ENCODE data around the gene MEAF6.
"Not testable (repeated sequence)": the region's sequence is repeated elsewhere in the genome, so short reads cannot be mapped to it uniquely, and the experiment has no call there.

The MEAF6 gene

GRCh38 chr1:37514350-37515184, at the start of gene MEAF6:
Gene MEAF6 (minus strand): TSS chr1:37514766. CDS start chr1:37514746, 20 bp downstream.
- DNase-seq (ENCODE audit: low read depth in 1 of 2, low spot score in 1 of 2), result peak; percentile 64 to 81

- no peak for DNase-seq (ENCODE audit: low read depth in 1 of 2, low spot score in 1 of 2)
Measured at GRCh38 chr1:37562984-37563383, 48.4 kb upstream of the MEAF6 start.

DNA sequence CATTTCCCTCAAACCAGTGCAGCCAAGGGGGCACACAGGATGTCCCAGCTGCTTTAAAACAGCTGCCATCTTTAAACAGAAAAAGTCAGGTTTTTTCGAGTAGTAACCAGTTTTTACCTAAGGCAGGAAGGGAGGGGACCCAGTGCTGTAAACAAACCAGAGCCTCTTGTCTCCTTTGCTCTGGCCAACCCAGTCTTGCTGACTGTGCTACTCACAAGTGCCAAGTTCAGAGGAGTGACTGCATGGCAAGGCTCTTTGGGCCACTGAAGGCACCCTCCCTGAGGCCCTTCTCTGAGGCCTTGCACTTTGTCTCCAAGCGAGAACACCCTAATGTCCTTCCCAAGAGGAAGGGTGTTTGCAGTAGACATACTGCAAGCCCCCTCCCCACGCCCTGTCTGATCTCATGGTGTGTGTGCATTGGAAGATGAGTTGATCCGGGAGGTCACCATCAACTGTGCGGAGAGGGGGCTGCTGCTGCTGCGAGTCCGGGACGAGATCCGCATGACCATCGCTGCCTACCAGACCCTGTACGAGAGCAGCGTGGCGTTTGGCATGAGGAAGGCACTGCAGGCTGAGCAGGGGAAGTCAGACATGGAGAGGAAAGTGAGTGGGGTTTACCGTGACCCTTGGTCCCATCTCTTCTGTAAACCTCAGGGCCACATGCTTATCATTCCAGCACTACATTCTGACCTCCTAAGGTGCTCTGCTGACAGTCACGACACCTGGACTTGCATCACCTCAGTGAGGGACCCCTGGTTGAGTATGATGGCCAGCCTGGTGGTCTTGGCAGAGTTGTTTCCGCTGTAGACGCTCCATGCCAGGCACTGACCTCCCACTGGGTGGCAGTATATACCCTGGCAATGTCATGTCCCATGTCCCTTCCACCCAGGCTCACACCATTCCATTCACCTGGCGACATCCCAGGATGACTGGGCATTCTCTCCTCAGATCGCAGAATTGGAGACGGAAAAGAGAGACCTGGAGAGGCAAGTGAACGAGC, 46.9 kb upstream of the MEAF6 start:
- no peak for DNase-seq (ENCODE audit: low read depth in 1 of 2, low spot score in 1 of 2)

DNA sequence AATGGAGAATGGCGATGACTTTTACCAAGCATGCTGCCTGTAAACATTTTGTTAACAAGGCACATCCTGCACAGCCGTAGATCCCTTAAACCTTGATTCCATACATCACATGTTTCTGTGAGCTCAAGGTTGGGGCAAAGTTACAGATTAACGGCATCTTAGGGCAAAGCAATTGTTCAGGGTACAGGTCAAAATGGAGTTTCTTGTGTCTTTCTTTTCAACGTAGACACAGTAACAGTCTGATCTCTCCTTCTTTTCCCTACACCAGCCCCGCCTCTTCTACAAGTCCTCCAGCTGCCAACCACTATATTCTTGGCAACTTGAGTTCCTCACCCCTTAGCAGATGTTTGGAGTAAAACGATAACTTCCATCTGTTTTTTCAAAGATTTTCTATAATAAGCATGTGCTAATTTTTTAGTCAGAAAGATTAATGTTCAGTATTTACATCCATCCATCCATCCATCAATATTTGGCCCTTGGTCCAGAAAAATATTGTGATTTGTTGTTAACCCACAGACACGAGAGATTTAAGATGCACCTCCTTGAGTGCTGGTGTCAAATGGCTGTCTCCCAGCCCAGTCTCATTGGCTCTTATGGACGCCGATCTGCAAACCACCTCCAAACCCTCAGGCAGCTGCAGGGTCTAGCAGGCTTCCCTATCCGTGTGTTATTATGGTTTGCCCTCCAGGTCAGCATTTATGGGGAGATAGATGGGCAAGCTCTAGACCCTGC, 46.0 kb upstream of the MEAF6 start:
- no peak for DNase-seq (ENCODE audit: low read depth in 1 of 2, low spot score in 1 of 2)

DNA sequence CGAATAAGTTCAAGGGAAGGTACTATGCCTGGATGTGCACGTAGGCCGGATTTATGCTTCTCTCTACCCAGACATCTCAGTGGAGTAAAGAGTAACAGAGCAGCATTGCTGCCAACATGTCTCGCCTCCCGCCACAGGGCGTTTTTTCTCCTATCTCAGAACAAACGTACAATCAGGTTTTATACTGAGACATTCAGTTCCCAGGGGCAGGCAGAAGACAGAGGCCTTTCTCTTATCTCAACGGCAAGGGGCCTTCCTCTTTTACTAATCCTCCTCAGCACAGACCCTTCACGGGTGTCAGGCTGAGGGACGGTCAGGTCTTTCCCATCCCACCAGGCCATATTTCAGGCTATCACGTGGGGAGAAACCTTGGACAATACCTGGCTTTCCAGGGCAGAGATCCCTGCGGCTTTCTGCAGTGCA, 45.4 kb upstream of the MEAF6 start:
- not testable (repeated sequence) for DNase-seq (ENCODE audit: low read depth in 1 of 2, low spot score in 1 of 2)

DNA sequence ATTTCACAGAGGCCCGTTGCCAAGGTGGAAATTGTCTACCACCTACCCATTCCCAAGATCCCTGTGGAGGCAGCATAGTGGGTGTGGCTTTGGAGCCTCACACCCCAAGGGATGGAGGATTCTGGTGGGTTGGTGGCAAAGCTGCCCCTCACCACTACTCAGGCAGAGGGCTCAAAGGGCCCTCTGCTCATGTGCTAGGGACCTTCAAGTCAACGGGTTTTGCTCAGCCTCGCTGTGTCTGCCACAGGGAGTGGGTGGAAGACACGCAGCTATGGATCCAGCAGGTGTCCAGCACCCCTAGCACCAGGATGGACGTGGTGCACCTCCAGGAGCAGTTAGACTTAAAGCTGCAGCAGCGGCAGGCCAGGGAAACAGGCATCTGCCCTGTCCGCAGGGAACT, 44.5 kb upstream of the MEAF6 start:
- no peak for DNase-seq (ENCODE audit: low read depth in 1 of 2, low spot score in 1 of 2)

DNA sequence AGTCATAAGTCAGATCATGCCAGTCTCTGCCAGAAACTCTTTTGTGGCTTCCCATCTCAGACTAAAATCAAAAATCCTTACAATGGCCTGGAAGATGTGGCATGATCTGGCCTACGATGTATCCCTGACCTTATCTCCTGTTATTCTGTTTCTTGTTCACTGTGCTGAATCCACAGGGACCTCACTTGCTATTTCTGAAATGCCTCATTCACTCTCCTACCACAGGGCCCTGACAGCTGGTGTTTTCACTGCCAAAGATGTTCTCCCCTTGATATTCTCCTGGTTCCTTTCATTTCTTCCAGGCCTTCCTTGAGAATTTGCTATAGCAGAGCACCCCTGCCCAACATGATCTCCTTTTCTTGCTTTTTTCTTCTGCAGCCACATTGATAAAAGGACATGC, 43.8 kb upstream of the MEAF6 start:
- no peak for DNase-seq (ENCODE audit: low read depth in 1 of 2, low spot score in 1 of 2)

- DNase-seq (ENCODE audit: low read depth in 1 of 2, low spot score in 1 of 2), result no peak
Measured at GRCh38 chr1:37557402-37557801, 42.8 kb upstream of the MEAF6 start.

GRCh38 chr1:37556712-37557196, 42.2 kb upstream of the MEAF6 start, which contains the start of gene DNALI1:
Gene DNALI1 (plus strand): TSS chr1:37556940. CDS start chr1:37556995, 55 bp downstream.
- no peak for DNase-seq (ENCODE audit: low read depth in 1 of 2, low spot score in 1 of 2)

DNA sequence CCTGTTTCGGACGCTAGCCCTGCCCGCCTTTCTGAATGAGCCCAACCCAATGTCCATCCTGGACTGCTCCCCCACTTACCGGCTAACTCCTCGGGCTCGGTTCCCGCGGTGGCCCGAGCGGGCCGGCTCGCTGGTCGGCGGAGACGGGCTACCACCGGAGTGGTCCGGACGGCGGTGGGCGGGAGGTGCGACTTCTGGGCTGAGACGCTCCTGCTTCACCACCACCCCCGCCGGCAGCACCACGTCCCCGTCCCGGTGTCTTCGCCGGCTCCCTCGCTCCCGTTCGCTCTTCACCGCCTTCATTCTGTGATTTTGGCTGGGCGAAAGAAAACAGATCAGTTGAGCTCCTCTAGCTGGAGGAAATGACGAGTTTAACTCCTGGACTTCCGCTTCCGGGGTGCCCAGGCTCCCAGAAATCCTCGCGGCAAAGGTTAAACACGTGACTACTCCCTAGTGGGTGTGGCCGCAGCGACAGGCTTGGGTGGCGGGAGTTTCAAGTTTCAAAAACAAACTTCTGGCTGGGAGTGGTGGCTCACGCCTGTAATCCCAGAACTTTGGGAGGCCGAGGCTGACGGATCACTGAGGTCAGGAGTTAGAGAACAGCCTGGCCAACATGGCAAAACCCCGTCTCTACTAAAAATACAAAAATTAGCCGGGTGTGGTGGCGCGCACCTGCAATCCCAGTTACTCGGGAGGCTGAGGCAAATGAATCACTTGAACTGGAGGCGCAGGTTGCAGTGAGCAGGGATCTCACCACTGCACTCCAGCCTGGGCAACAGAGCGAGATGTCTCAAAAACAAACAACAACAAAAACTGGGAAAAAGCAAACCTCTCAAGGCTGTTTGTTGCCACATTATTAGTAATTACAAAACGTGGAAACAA, 39.6 kb upstream of the MEAF6 start, which contains the start of gene SNIP1:
Gene SNIP1, minus strand, starts transcription at position 367 of the 882 bp plus-strand sequence. Its CDS starts 64 bp downstream, at position 303.
- peak; percentile 80 to 85 for DNase-seq (ENCODE audit: low read depth in 1 of 2, low spot score in 1 of 2)

DNA sequence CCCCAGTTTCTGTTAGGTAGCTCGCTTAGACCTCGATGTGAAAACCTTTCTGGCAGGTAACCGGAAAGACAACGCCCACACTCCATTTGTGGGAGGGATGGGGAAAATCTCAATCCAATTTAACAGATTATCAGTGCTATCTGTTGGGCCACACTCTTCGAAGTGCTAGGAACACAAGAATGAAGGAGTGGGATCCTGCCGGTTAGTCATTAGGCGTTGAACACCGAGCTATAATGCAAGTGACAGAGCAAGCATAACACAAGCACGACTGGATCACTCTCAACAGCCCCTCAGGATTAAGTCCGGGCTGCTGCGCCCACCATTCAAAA, 39.0 kb upstream of the MEAF6 start:
- DNase-seq (ENCODE audit: low read depth in 1 of 2, low spot score in 1 of 2), result no peak

DNA sequence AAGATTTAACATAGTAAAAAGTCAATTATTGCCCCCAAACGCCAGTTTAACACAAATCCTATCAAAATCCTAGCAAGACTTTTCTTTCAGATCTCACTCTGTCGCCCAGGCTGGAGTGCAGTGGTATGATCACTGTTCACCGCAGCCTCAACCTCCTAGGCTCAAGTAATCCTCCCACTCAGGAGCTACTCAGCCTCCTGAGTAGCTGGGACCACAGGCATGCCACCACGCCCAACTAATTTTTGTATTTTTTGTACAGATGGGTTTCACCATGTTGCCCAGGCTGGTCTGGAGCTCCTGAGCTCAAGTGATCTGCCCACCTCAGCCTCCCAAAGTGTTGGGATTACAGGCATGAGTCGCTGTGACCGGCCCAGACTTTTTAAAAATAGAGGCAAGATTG, 34.8 kb upstream of the MEAF6 start:
- no peak for DNase-seq (ENCODE audit: low read depth in 1 of 2, low spot score in 1 of 2)

DNA sequence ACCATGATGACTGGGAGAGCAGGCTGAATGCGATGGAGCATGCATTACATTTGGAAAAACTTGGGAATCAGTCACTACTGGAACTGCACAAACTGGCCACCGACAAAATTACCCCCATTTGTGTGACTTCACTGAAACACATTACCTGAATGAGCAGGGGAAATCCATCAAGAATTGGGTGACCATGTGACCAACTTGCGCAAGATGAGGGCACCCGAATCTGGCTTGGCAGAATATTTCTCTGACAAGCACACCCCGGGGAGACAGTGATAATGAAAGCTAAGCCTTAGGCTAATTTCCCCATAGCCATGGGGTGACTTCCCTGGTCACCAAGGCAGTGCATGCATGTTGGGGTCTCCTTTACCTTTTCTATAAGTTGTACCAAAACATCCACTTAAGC, 30.5 kb upstream of the MEAF6 start:
- no peak for DNase-seq (ENCODE audit: low read depth in 1 of 2, low spot score in 1 of 2)

GRCh38 chr1:37544530-37544929, 30.0 kb upstream of the MEAF6 start:
- no peak for DNase-seq (ENCODE audit: low read depth in 1 of 2, low spot score in 1 of 2)

DNA sequence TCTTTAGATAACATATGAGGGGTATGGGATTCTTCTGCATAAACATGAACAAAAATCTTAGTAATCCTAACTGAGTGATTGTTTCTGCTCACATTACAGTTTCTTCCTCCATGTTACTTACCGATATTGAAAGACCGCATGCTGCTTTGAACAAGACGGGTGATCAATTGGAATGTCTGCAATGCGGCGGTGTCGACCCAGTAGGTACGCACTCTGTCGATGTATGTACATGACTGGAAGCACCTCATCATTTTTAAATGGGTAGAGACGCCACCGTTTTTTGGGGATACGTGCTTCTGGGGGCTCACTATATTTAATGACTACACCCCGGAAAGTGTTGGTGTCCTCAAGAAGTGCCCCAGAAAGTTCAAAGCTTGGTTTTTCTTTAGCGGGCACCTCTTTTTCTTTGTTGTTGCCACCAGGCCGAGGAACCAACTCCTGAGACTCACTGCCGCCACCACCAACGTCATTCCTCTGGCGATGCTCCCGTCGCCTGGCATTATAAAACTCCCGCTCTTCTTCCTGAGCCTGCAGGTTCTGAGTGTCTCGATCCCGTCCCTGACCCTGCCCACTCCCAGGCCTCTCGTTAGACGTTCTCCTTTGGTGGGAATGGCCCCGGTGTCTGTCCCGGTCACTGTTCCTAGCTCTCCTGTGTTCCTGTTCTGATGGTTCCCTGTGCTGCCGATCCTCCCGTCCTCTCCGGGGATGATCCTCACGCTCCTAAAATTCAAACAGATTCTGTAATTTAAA, 25.6 kb upstream of the MEAF6 start:
- no peak for DNase-seq (ENCODE audit: low read depth in 1 of 2, low spot score in 1 of 2)

- DNase-seq (ENCODE audit: low read depth in 1 of 2, low spot score in 1 of 2), result not testable (repeated sequence)
Measured at GRCh38 chr1:37539154-37539553, 24.6 kb upstream of the MEAF6 start.

GRCh38 chr1:37537378-37537777, 22.8 kb upstream of the MEAF6 start:
- DNase-seq (ENCODE audit: low read depth in 1 of 2, low spot score in 1 of 2), result no peak

- DNase-seq (ENCODE audit: low read depth in 1 of 2, low spot score in 1 of 2), result no peak
Measured at GRCh38 chr1:37533317-37534093, 18.9 kb upstream of the MEAF6 start.
